ENCODE measurements around the gene DYNLL2.

DYNLL2 gene

GRCh38 chr17:58059141-58059540, 24.1 kb upstream of the DYNLL2 start:
- no peaks in the 10 kb centered on the region for H3K79me1 ChIP-seq (ENCODE audit: low read depth, low read length)
- no peak overlapping the region for H3K27ac ChIP-seq (replicated peaks; ENCODE audit: low read length)
- no peak overlapping the region for H2BK12ac ChIP-seq (ENCODE audit: low read length)
- H2BK5ac ChIP-seq (ENCODE audit: low read length), result no peak overlapping the region
- H3K4me2 ChIP-seq (ENCODE audit: insufficient read depth, low read length, poor library complexity, severe bottlenecking), result no peak overlapping the region
- no peak overlapping the region for H2AFZ ChIP-seq (ENCODE audit: low read length)
- no peak overlapping the region for H3K4me3 ChIP-seq (ENCODE audit: low read length in 2 of 2)
- no peak overlapping the region for H3K9ac ChIP-seq (ENCODE audit: low read depth, low read length, poor library complexity)
- H3K14ac ChIP-seq (ENCODE audit: low read length), result no peak overlapping the region
- no peaks in the 10 kb centered on the region for H3K36me3 ChIP-seq (replicated peaks in 1 of 2; ENCODE audit: control insufficient read depth in 2 of 2, insufficient read depth in 2 of 2, low read length in 2 of 2)
- no peak overlapping the region for H3K18ac ChIP-seq (ENCODE audit: low read length)
- H2BK15ac ChIP-seq (ENCODE audit: low read length), result no peak overlapping the region
- no peak overlapping the region for H2AK5ac ChIP-seq (ENCODE audit: low read depth, low read length)
- no peaks in the 10 kb centered on the region for H3K9me3 ChIP-seq (replicated peaks in 1 of 2; ENCODE audit: control insufficient read depth in 2 of 2, insufficient read depth in 1 of 2, low read depth in 1 of 2, low read length in 2 of 2)
- peaks cover 0 to 74% (median 0%) of the 10 kb centered on the region in 3 experiments for H3K27me3 ChIP-seq (ENCODE audit: control insufficient read depth in 3 of 3, insufficient read depth in 3 of 3, low read depth in 1 of 3, low read length in 3 of 3)
- DNase-seq (ENCODE audit: low spot score), result no peak
- peaks cover 0 to 7% of the 10 kb centered on the region in 2 donors for H3K4me1 ChIP-seq (ENCODE audit: control insufficient read depth in 2 of 2, insufficient read depth in 1 of 2, low read depth in 1 of 2, low read length in 2 of 2)
- no peak overlapping the region for H3K23ac ChIP-seq (ENCODE audit: low read depth, low read length, poor library complexity)
- no CpG with 5 or more reads among the region's 5 CpGs for WGBS, 2 donors (ENCODE audit: extremely low coverage in 2 of 2, insufficient read length in 2 of 2, insufficient replicate concordance in 1 of 2)
- H3K4ac ChIP-seq (ENCODE audit: low read length), result no peak overlapping the region
- no peak overlapping the region for H4K91ac ChIP-seq (ENCODE audit: low read depth, low read length, poor library complexity)
- no peak overlapping the region for H4K8ac ChIP-seq (ENCODE audit: low read depth, low read length)
- no peak overlapping the region for H2BK120ac ChIP-seq (ENCODE audit: low read depth, low read length)

- Histone ChIP-seq H2AK5ac (ENCODE audit: low read depth, low read length) (no peak overlapping the region), H3K36me3 (replicated peaks in 1 of 2; ENCODE audit: control insufficient read depth in 2 of 2, insufficient read depth in 2 of 2, low read length in 2 of 2) (no peaks in the 10 kb centered on the region), H3K27me3 (ENCODE audit: control insufficient read depth in 3 of 3, insufficient read depth in 3 of 3, low read depth in 1 of 3, low read length in 3 of 3) (peaks cover 0 to 78% (median 0%) of the 10 kb centered on the region in 3 experiments), H3K4me2 (ENCODE audit: insufficient read depth, low read length, poor library complexity, severe bottlenecking) (no peak overlapping the region), H3K23ac (ENCODE audit: low read depth, low read length, poor library complexity) (no peak overlapping the region), H4K91ac (ENCODE audit: low read depth, low read length, poor library complexity) (no peak overlapping the region), H3K9me3 (replicated peaks in 1 of 2; ENCODE audit: control insufficient read depth in 2 of 2, insufficient read depth in 1 of 2, low read depth in 1 of 2, low read length in 2 of 2) (no peaks in the 10 kb centered on the region), H3K27ac (replicated peaks; ENCODE audit: low read length) (no peak overlapping the region), H3K9ac (ENCODE audit: low read depth, low read length, poor library complexity) (no peak overlapping the region), H2BK12ac (ENCODE audit: low read length) (no peak overlapping the region), H3K4me3 (ENCODE audit: low read length in 2 of 2) (no peak overlapping the region), H3K18ac (ENCODE audit: low read length) (peak overlapping the region; percentile 69), H2BK15ac (ENCODE audit: low read length) (peak overlapping the region; percentile 17), H3K4me1 (ENCODE audit: control insufficient read depth in 2 of 2, insufficient read depth in 1 of 2, low read depth in 1 of 2, low read length in 2 of 2) (peaks cover 0 to 7% of the 10 kb centered on the region in 2 donors), H3K14ac (ENCODE audit: low read length) (no peak overlapping the region), H2AFZ (ENCODE audit: low read length) (peak overlapping the region; percentile 39), H4K8ac (ENCODE audit: low read depth, low read length) (no peak overlapping the region), H2BK120ac (ENCODE audit: low read depth, low read length) (no peak overlapping the region), H2BK5ac (ENCODE audit: low read length) (no peak overlapping the region), H3K79me1 (ENCODE audit: low read depth, low read length) (no peaks in the 10 kb centered on the region), H3K4ac (ENCODE audit: low read length) (no peak overlapping the region)
- WGBS, 2 donors (ENCODE audit: extremely low coverage in 2 of 2, insufficient read length in 2 of 2, insufficient replicate concordance in 1 of 2), result no CpG with 5 or more reads among the region's 9 CpGs
- no peak for DNase-seq (ENCODE audit: low spot score)
Measured at GRCh38 chr17:58060596-58061191, 22.5 kb upstream of the DYNLL2 start.

GRCh38 chr17:58061672-58062071, 21.5 kb upstream of the DYNLL2 start:
- Histone ChIP-seq H4K91ac (ENCODE audit: low read depth, low read length, poor library complexity) (no peak overlapping the region), H2BK120ac (ENCODE audit: low read depth, low read length) (no peak overlapping the region), H4K8ac (ENCODE audit: low read depth, low read length) (no peak overlapping the region), H3K36me3 (replicated peaks in 1 of 2; ENCODE audit: control insufficient read depth in 2 of 2, insufficient read depth in 2 of 2, low read length in 2 of 2) (no peaks in the 10 kb centered on the region), H2BK5ac (ENCODE audit: low read length) (no peak overlapping the region), H3K18ac (ENCODE audit: low read length) (peak overlapping the region; percentile 46), H3K4me2 (ENCODE audit: insufficient read depth, low read length, poor library complexity, severe bottlenecking) (no peak overlapping the region), H3K27ac (replicated peaks; ENCODE audit: low read length) (no peak overlapping the region), H3K79me1 (ENCODE audit: low read depth, low read length) (no peaks in the 10 kb centered on the region), H2AFZ (ENCODE audit: low read length) (no peak overlapping the region), H2BK12ac (ENCODE audit: low read length) (no peak overlapping the region), H2AK5ac (ENCODE audit: low read depth, low read length) (no peak overlapping the region), H3K23ac (ENCODE audit: low read depth, low read length, poor library complexity) (no peak overlapping the region), H3K4me3 (ENCODE audit: low read length in 2 of 2) (no peak overlapping the region), H3K27me3 (ENCODE audit: control insufficient read depth in 3 of 3, insufficient read depth in 3 of 3, low read depth in 1 of 3, low read length in 3 of 3) (peaks cover 0 to 83% (median 0%) of the 10 kb centered on the region in 3 experiments), H3K4ac (ENCODE audit: low read length) (no peak overlapping the region), H3K14ac (ENCODE audit: low read length) (no peak overlapping the region), H2BK15ac (ENCODE audit: low read length) (no peak overlapping the region), H3K9me3 (replicated peaks in 1 of 2; ENCODE audit: control insufficient read depth in 2 of 2, insufficient read depth in 1 of 2, low read depth in 1 of 2, low read length in 2 of 2) (no peaks in the 10 kb centered on the region), H3K4me1 (ENCODE audit: control insufficient read depth in 2 of 2, insufficient read depth in 1 of 2, low read depth in 1 of 2, low read length in 2 of 2) (peaks cover 2 to 11% of the 10 kb centered on the region in 2 donors), H3K9ac (ENCODE audit: low read depth, low read length, poor library complexity) (no peak overlapping the region)
- DNase-seq (ENCODE audit: low spot score), result no peak
- WGBS, 2 donors (ENCODE audit: extremely low coverage in 2 of 2, insufficient read length in 2 of 2, insufficient replicate concordance in 1 of 2), result no CpG with 5 or more reads among the region's 5 CpGs

- no CpG with 5 or more reads among the region's 1 CpG for WGBS, 2 donors (ENCODE audit: extremely low coverage in 2 of 2, insufficient read length in 2 of 2, insufficient replicate concordance in 1 of 2)
- peaks cover 2 to 14% of the 10 kb centered on the region in 2 donors for H3K4me1 ChIP-seq (ENCODE audit: control insufficient read depth in 2 of 2, insufficient read depth in 1 of 2, low read depth in 1 of 2, low read length in 2 of 2)
- H2BK5ac ChIP-seq (ENCODE audit: low read length), result no peak overlapping the region
- no peak overlapping the region for H3K27ac ChIP-seq (replicated peaks; ENCODE audit: low read length)
- DNase-seq (ENCODE audit: low spot score), result no peak
- peak overlapping the region; percentile 62 for H4K91ac ChIP-seq (ENCODE audit: low read depth, low read length, poor library complexity)
- no peak overlapping the region for H3K4ac ChIP-seq (ENCODE audit: low read length)
- H2AFZ ChIP-seq (ENCODE audit: low read length), result no peak overlapping the region
- H2BK120ac ChIP-seq (ENCODE audit: low read depth, low read length), result no peak overlapping the region
- no peak overlapping the region for H3K23ac ChIP-seq (ENCODE audit: low read depth, low read length, poor library complexity)
- H3K4me3 ChIP-seq (ENCODE audit: low read length in 2 of 2), result no peak overlapping the region
- H3K14ac ChIP-seq (ENCODE audit: low read length), result no peak overlapping the region
- peak overlapping the region; percentile 77 for H2BK12ac ChIP-seq (ENCODE audit: low read length)
- no peaks in the 10 kb centered on the region for H3K79me1 ChIP-seq (ENCODE audit: low read depth, low read length)
- no peak overlapping the region for H4K8ac ChIP-seq (ENCODE audit: low read depth, low read length)
- H3K9ac ChIP-seq (ENCODE audit: low read depth, low read length, poor library complexity), result no peak overlapping the region
- H3K9me3 ChIP-seq (replicated peaks in 1 of 2; ENCODE audit: control insufficient read depth in 2 of 2, insufficient read depth in 1 of 2, low read depth in 1 of 2, low read length in 2 of 2), result no peaks in the 10 kb centered on the region
- H3K27me3 ChIP-seq (ENCODE audit: control insufficient read depth in 3 of 3, insufficient read depth in 3 of 3, low read depth in 1 of 3, low read length in 3 of 3), result peaks cover 0 to 75% (median 0%) of the 10 kb centered on the region in 3 experiments
- H3K4me2 ChIP-seq (ENCODE audit: insufficient read depth, low read length, poor library complexity, severe bottlenecking), result no peak overlapping the region
- peak overlapping the region; percentile 15 for H3K18ac ChIP-seq (ENCODE audit: low read length)
- H2AK5ac ChIP-seq (ENCODE audit: low read depth, low read length), result no peak overlapping the region
- no peaks in the 10 kb centered on the region for H3K36me3 ChIP-seq (replicated peaks in 1 of 2; ENCODE audit: control insufficient read depth in 2 of 2, insufficient read depth in 2 of 2, low read length in 2 of 2)
- H2BK15ac ChIP-seq (ENCODE audit: low read length), result no peak overlapping the region
Measured at GRCh38 chr17:58065238-58065637, 18.0 kb upstream of the DYNLL2 start.
